Activated T-helper 17 cell treated with anti-CD3 and anti-CD28 coated beads, Interleukin-2, amount 50 U/mL, for 72 hours (primary cell): Measurements from ENCODE around the gene SULT2B1. TPM values are rescaled to one million over a fixed set of nuclear protein-coding genes. Genes with fewer than 3 reads are reported as not detected.

Experiments used
- ATAC-seq: fragments of 150-1000 bp; cut with Tn5 transposase; replicated peaks from 2 replicates; pipeline ENCODE4 v1.10.0; 2021; ENCODE audit warnings: mild to moderate bottlenecking, moderate library complexity
- H3K27ac Mint-ChIP-seq: one replicate; pipeline ENCODE4 v1.8.0; 2022; ENCODE audit warnings: mixed read lengths
- H3K27me3 Mint-ChIP-seq: one replicate; pipeline ENCODE4 v1.8.0; 2022; ENCODE audit warnings: mixed read lengths
- H3K36me3 Mint-ChIP-seq: one replicate; pipeline ENCODE4 v1.8.0; 2022; ENCODE audit warnings: low read depth, mild to moderate bottlenecking, mixed read lengths
- H3K4me1 Mint-ChIP-seq: one replicate; pipeline ENCODE4 v1.8.0; 2022; ENCODE audit warnings: mixed read lengths
- H3K4me3 Mint-ChIP-seq: one replicate; pipeline ENCODE4 v1.8.0; 2022; ENCODE audit warnings: mild to moderate bottlenecking, mixed read lengths
- H3K9me3 Mint-ChIP-seq: one replicate; pipeline ENCODE4 v1.8.0; 2022; ENCODE audit warnings: mixed read lengths
- total RNA-seq, 2 donors: library from RNA; stranded (reverse); gene quantifications; one replicate each; pipeline ENCODE4 v1.2.3, GENCODE V29; 2022

SULT2B1 gene
- not detected for total RNA-seq

DNA sequence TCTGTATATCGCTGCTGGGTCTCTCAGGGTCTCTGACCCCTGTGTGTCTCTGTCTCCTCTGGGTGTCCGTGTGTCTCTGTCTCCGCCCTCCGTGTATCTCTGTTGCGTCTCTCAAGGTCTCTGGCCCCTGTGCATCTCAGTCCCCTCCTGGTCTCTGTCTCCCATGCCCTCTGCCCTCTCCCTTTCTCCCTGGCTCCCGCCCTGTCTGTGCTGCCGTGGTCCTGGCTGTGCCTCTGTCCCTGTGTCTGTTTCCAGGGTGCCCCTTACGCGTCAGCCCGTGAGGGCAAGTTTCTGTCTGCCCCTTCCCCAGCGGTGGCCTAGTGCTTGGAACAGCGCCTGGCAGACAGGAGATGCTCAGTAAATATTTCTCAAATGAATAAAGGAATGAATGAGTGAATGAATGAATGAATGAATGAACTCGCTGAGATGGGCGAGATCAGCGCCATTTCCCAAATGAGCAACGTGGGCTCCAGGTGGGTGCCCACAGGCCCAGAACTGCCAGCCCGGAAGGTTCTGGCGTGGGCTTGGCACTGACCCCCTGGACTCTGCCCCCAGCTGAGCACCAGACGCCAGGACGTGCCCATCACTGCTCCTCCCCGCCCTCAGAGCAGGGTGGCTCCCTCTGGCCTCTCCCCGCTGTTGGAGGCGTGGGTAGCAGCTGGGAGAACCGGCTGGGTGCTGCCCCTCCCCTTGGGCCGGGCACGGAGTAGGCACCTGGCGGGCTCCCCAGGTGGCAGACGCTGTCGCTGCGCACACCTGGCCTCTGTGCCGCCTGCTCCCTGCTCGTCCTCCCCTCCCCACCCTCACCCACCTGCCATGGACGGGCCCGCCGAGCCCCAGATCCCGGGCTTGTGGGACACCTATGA is at the start of gene SULT2B1:
TSS of gene SULT2B1 (plus strand) at position 736 of the 866 bp plus-strand sequence. CDS start at position 817, 81 bp downstream.
- no peak for ATAC-seq
- Mint-ChIP-seq H3K27ac (no peak within 1 kb of the TSS), H3K4me3 (no peak within 1 kb of the TSS), H3K4me1 (no peaks in the 10 kb centered on the region), H3K36me3 (no peaks in the 10 kb centered on the region), H3K27me3 (peaks cover 8% of the 10 kb centered on the region), H3K9me3 (no peaks in the 10 kb centered on the region)

DNA sequence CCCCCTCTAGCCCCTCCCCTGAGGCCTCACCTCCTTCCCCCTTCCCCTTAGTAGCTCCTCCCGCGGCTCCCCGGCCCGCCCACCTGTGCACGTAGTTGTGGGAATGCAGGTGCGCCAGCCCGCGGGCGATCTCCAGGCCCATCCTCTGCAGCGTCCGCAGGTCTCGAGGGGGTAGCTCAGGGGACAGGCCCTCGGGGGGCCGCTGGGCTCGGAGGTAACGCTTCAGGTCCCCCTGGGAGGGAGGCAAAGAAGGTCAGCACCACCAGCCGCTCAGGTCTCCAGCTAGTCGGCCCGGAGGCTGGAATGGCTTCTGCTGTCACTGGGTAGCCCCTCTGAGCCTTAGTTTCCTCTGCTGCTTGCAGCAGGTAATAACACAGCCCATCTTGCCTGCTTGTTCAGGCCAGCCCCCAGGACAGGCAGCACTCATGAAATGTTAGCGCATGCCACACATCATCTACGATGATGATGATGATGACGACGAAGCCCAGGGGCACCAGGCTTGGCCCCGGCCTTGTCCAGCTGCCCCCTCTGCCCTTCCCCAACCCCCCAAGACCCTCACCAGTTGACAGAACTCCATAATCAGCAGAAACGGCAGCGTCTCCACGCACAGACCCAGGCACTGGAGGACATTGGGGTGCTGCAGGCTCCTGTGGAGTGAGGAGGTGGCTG is 49.5 kb upstream of the SULT2B1 start:
- no peaks in the 10 kb centered on the region for H3K9me3 Mint-ChIP-seq
- ATAC-seq, result no peak
- H3K27me3 Mint-ChIP-seq, result no peaks in the 10 kb centered on the region
- H3K27ac Mint-ChIP-seq, result no peak overlapping the region
- H3K36me3 Mint-ChIP-seq, result no peaks in the 10 kb centered on the region
- H3K4me3 Mint-ChIP-seq, result peak overlapping the region; percentile 70
- H3K4me1 Mint-ChIP-seq, result peaks cover 15% of the 10 kb centered on the region

DNA sequence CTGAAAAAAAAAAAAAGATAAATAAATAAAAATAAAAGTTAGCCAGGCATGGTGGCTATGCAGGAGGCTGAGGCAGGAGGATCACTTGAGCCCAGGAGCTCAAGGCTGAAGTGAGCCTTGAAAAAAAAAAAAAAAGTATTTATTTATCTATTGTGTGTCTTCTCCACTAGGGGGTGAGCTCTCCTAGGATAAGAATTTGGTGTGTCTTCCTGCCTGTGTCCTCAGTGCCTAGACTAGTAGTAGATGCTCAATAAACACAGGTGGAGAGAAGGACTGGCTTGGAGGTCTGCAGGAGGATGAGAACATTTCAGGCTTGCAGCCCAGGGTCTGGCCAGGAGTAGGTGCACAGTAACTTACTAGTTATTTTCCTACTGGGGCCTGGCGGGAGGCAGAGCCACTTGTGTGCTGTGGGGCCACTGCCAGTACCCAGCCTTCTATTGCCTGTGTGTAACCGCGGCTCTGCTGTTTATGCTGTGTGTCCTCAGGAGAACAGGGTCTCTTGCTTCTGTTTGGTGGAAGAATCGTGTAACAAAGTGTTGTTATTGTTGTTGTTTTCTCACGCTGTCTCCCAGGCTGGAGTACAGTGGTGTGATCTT is 45.7 kb upstream of the SULT2B1 start:
- ATAC-seq, result peak; percentile 20
- H3K9me3 Mint-ChIP-seq, result no peaks in the 10 kb centered on the region
- H3K4me1 Mint-ChIP-seq, result peaks cover 10% of the 10 kb centered on the region
- H3K36me3 Mint-ChIP-seq, result no peaks in the 10 kb centered on the region
- H3K4me3 Mint-ChIP-seq, result no peak overlapping the region
- no peak overlapping the region for H3K27ac Mint-ChIP-seq
- H3K27me3 Mint-ChIP-seq, result no peaks in the 10 kb centered on the region

DNA sequence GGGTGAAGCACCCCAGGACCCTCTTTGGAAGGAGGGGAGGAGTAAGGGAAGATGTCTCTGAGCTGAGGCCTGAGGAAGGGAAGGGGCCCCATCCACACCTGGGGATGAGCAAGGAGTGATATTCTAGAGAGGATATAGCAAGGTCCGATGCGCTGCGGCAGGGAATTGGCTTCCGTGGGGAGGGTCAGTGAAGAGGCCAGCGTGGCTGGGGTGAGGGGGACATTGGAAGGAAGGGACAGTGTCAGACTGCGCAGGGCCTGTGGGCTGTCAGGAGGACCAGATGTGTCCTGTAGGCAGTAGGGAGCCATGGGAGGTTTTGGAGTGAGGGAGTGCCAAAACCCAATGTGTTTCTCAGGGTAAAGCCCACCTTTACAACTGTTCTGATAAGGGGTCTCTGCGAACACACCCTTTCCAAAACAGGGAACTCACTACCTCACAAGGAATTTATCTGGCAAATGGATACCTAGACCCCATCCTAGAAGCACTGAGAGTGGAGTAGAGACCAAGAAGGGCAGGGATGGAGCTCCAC is 44.0 kb upstream of the SULT2B1 start:
- Mint-ChIP-seq H3K4me1 (peaks cover 4% of the 10 kb centered on the region), H3K4me3 (no peak overlapping the region), H3K27ac (no peak overlapping the region), H3K9me3 (no peaks in the 10 kb centered on the region), H3K27me3 (no peaks in the 10 kb centered on the region), H3K36me3 (no peaks in the 10 kb centered on the region)
- no peak for ATAC-seq

DNA sequence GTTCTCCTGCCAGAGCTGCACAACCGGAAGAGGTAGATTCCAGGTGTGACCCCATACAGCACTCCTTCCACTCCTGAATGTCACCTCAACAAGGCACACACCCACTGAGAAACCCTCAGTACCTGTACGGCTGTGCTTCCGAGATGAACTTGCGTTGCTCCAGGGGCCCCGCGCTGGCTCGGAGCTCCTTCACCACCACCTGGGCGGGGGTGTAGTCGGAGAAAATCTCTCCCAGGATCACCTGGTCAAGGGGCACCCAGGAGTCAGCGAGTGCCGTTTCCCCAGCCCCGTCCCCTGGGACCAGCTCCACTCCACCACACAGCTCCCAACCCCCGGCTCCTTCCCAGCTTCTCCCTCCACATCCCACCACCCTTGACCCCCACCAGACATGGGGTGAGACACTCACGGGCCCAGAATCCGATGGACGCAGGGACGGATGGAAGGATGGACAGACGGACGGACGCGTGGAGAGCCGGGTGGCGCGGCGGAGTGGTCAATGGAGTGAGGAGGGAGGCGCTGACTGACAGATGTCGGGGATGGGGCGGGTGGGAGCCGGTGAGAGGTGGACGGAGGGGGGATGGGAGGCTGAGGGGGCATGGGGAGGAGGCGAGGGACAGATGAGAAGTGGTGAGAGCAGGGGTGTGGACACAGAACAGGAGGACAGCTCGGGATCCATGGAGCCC is 43.1 kb upstream of the SULT2B1 start:
- Mint-ChIP-seq H3K36me3 (no peaks in the 10 kb centered on the region), H3K4me3 (no peak overlapping the region), H3K27me3 (no peaks in the 10 kb centered on the region), H3K4me1 (peaks cover 2% of the 10 kb centered on the region), H3K27ac (no peak overlapping the region), H3K9me3 (no peaks in the 10 kb centered on the region)
- no peak for ATAC-seq

DNA sequence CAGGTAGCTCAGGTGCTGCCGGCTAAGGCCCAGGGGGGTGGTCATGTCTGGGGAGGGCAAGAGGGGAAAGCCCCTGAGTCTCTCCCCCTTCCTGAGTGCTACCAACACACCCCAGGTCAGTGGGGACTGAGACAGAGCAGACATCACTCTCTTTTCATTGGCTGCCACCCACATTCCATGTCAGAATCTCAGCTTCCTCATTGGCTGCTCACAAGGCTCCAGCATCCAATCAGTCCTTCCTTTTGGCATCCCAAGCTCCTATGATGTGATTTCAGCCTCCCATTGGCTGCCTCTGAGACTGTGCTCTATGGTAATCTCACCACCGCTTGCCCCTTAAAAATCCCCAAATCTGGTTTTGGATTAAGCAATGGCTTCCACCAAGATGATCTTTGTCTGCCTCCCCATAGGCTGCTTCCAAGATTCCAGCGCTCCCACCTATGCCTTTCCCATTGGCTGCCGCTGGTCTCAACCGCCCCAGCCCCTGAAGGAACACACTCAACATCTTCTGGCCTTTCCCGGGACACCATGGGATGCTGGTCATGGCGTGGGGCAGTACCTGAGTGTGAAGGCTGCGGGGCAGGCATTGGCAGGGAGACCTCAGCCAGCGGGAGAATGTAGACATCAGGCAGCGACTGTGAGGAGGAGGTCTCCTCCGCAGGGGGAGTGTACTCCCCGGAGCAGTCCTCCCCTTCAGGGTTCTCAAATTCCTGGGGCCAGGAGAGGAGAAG is 42.3 kb upstream of the SULT2B1 start:
- H3K4me1 Mint-ChIP-seq, result peaks cover 5% of the 10 kb centered on the region
- H3K9me3 Mint-ChIP-seq, result no peaks in the 10 kb centered on the region
- no peaks in the 10 kb centered on the region for H3K27me3 Mint-ChIP-seq
- H3K27ac Mint-ChIP-seq, result no peak overlapping the region
- H3K36me3 Mint-ChIP-seq, result no peaks in the 10 kb centered on the region
- no peak overlapping the region for H3K4me3 Mint-ChIP-seq
- no peak for ATAC-seq

DNA sequence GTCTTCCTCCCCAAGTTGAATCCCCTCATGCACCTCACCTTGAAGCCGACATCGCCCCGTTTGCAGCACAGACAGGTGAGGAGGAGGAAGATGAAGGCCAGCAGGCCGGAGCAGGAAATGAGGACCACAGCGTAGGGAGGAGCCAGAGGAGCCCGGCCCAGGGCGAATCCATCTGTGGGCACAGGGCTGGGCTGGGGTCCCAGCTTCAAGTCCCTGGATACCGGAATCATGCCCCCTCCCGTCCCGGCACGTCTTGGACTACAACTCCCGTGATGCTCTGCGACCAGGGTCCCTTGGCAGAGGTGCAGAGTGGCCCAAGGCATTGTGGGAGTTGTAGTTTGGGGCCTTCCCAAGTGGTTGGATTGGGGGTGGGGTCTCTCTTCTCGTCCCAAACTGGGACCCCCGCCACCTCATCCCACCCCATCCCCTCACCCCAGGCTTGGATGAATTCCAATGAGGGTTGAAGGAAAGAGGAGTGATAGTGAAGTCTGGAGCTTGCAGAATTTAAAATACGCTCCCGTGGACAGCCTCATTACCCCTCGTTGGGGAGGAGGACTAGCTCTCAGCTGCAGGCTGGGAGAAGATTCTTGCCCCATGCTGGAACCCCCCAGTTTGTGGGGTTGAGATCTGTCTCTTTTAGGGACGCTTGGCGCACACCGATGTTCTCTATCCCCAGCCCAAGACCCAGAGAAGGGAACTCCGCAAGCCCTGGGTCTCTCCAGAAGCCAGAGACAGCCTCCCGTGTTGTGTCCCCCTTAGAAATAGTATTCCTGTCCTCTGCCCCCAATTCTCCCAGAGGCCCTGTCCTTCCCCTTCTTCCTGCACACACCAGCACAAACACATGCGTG is 41.3 kb upstream of the SULT2B1 start:
- H3K9me3 Mint-ChIP-seq, result no peaks in the 10 kb centered on the region
- peak; percentile 70 for ATAC-seq
- peak overlapping the region; percentile 73 for H3K27ac Mint-ChIP-seq
- H3K27me3 Mint-ChIP-seq, result no peaks in the 10 kb centered on the region
- no peaks in the 10 kb centered on the region for H3K36me3 Mint-ChIP-seq
- H3K4me3 Mint-ChIP-seq, result no peak overlapping the region
- H3K4me1 Mint-ChIP-seq, result peaks cover 5% of the 10 kb centered on the region

DNA sequence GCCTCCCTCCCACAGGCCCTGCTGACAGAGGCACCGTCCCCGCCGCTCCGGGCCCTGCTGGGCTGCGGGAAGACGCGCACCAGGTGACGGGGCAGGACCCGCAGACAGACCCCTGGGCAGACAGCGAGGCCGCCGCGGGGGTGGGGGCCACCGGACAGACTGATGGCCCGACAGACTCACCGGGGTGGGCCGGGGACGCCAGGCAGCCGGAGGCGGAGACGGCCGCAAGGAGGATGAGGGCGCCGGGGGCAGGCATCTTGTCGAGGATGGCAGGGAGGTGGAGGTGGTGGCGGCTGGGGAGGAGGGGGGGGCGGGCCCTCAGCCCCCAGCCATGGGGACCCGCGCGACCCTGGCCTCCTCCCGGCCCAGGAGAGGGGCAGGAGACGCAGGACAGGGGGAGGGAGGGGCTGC is 40.6 kb upstream of the SULT2B1 start:
- ATAC-seq, result peak; percentile 20
- H3K4me3 Mint-ChIP-seq, result no peak overlapping the region
- H3K36me3 Mint-ChIP-seq, result no peaks in the 10 kb centered on the region
- no peaks in the 10 kb centered on the region for H3K27me3 Mint-ChIP-seq
- peaks cover 5% of the 10 kb centered on the region for H3K4me1 Mint-ChIP-seq
- H3K9me3 Mint-ChIP-seq, result no peaks in the 10 kb centered on the region
- no peak overlapping the region for H3K27ac Mint-ChIP-seq

DNA sequence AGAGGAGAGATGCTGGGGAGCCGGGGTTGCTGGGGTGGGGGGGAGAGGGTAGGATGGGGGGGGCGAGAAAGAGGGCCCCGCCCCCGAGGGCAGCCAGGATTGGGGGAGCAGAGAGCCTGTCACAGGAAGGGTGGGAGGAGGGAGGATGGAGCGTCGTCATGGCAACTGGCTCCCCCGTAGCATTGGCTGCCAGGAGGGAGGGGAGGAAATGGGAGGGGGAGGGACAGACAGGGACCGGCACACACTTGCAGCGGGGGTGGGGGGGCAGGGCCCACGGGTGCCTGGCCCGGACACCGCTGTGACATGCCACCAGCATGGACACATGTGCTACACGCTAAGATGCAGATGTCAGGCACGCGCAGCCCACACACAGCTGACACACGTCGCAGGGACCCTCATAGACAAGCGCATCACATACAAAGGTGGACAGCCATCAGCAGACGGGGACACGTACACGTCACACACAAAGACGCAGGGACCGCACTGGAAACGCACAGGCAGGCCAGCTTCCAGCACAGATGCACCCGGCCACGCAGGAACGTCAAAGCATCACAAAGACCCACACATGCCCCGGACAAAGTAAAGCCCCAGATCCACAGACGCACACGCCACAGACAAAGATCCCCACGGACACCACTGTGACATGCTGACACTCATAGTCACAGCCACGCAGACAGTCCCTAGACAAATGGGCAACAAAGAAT is 40.0 kb upstream of the SULT2B1 start, which contains the start of gene LMTK3:
TSS of gene LMTK3 (minus strand) at position 36 of the 704 bp plus-strand sequence. CDS start 259 bp downstream, outside the sequence.
- Mint-ChIP-seq H3K36me3 (no peaks in the 10 kb centered on the region), H3K27ac (peak within 1 kb of the TSS; percentile 73), H3K4me1 (peaks cover 5% of the 10 kb centered on the region), H3K4me3 (no peak within 1 kb of the TSS), H3K9me3 (no peaks in the 10 kb centered on the region), H3K27me3 (no peaks in the 10 kb centered on the region)
- ATAC-seq, result peak; percentile 43

DNA sequence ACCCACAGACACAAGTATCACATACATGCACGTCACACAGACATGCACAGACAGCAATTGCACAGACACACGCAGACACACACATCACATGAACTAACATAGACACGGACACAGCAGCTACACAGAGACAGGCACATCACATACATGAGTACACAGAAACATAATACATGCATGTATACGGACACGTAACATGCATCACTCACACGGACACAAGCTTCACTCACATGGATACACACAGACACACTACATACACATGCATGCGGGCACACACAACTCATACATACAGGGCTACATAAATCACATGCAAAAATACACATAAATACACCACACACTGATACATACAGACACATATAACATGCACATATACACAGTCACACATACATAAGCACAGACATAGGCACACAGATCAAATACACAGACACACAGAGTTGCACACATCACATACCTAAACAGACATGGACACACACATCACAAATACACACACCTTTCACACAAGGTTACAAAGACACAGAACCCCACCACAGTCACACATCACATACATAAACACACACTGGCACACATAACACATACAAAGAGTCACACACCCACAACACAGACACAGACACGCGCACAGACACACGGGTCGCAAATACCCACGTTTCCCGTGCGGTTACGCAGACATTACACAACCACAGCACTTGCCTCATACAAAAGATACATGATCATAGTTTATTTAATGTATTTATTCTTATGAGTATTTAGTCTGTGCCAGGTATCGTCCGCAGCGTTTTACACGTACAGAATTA is 39.3 kb upstream of the SULT2B1 start:
- no peaks in the 10 kb centered on the region for H3K36me3 Mint-ChIP-seq
- no peak overlapping the region for H3K4me3 Mint-ChIP-seq

DNA sequence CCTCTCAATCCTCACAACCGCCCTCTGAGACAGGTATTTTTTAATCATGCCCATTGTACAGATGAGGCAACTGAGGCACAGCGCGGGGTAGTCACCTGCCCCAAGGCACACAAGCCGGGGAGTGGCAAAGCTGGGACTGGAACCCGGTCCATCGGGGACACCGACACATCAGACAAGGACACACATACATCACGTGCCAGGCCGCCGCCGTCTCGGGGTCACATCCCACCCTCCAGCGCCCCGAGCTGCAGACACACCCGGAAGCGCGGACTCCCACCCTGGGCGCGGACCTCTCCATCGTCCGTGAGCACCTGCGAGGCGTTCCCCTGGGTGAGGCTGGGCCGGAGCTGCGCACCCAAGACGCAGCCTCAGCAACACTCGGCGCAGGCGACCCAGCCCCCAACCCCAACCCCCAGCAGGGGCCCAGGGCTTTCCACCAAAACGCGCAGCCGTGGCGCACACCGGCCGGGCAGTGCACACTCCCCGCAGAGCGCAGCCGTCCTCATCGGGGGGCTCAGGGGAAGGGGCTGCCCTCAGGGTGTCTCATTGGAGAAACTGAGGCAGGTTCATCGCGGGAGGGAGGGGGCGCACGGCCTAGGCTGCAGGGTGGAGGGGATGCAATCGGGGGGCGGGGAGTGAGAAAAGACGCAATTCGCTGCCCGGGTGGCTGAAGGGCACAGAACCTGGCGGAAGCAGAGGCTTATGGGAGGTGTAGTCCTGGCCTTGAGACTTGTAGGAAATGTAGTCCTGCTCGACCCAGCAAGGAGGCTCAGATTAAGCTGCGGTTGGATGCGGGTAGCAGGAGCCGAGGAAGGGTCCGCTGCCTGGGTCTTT is 38.5 kb upstream of the SULT2B1 start:
- Mint-ChIP-seq H3K27me3 (no peaks in the 10 kb centered on the region), H3K4me3 (no peak overlapping the region), H3K4me1 (peaks cover 5% of the 10 kb centered on the region), H3K27ac (peak overlapping the region; percentile 71), H3K36me3 (no peaks in the 10 kb centered on the region), H3K9me3 (no peaks in the 10 kb centered on the region)
- ATAC-seq, result peak; percentile 76

More for the DNA sequence above, 39.3 kb upstream of the SULT2B1 start:
- Mint-ChIP-seq H3K9me3 (no peaks in the 10 kb centered on the region), H3K27ac (no peak overlapping the region), H3K4me1 (peaks cover 5% of the 10 kb centered on the region), H3K27me3 (no peaks in the 10 kb centered on the region)
- no peak for ATAC-seq
